Measurements from ENCODE around the gene CDH13.
A peak's percentile ranks its signal among the peaks of the same experiment; 100 is the strongest.

Gene CDH13

GRCh38 chr16:82751020-82751419 lies 124.3 kb downstream of the CDH13 start:
- DNase-seq, result no peak

- no peak for DNase-seq
Measured at GRCh38 chr16:82752172-82752571, 125.4 kb downstream of the CDH13 start.

GRCh38 chr16:82753821-82754220 lies 127.1 kb downstream of the CDH13 start:
- no peak for DNase-seq

- DNase-seq, result no peak
Measured at GRCh38 chr16:82754716-82755513, 128.1 kb downstream of the CDH13 start.

GRCh38 chr16:82755570-82756282 lies 129.0 kb downstream of the CDH13 start:
- no peak for DNase-seq

GRCh38 chr16:82756283-82756599 lies 129.5 kb downstream of the CDH13 start:
- no peak for DNase-seq

GRCh38 chr16:82758406-82758805 lies 131.6 kb downstream of the CDH13 start:
- DNase-seq, result no peak

- no peak for DNase-seq
Measured at GRCh38 chr16:82758904-82759303, 132.1 kb downstream of the CDH13 start.

- DNase-seq, result no peak
Measured at GRCh38 chr16:82761236-82761635, 134.5 kb downstream of the CDH13 start.

GRCh38 chr16:82761858-82762257 lies 135.1 kb downstream of the CDH13 start:
- peak; percentile 46 for DNase-seq

GRCh38 chr16:82763371-82763770 lies 136.6 kb downstream of the CDH13 start:
- no peak for DNase-seq

- no peak for DNase-seq
Measured at GRCh38 chr16:82767198-82767597, 140.4 kb downstream of the CDH13 start.

- DNase-seq, result no peak
Measured at GRCh38 chr16:82767808-82768207, 141.0 kb downstream of the CDH13 start.

GRCh38 chr16:82769845-82770244 lies 143.1 kb downstream of the CDH13 start:
- peak; percentile 42 for DNase-seq

GRCh38 chr16:82772215-82772614 lies 145.4 kb downstream of the CDH13 start:
- no peak for DNase-seq

GRCh38 chr16:82773018-82773417 lies 146.2 kb downstream of the CDH13 start:
- DNase-seq, result no peak

- no peak for DNase-seq
Measured at GRCh38 chr16:82776470-82777146, 149.8 kb downstream of the CDH13 start.

GRCh38 chr16:82782715-82783251 lies 156.0 kb downstream of the CDH13 start:
- peak; percentile 40 for DNase-seq

GRCh38 chr16:82783933-82784572 lies 157.3 kb downstream of the CDH13 start:
- no peak for DNase-seq

- no peak for DNase-seq
Measured at GRCh38 chr16:82784573-82784968, 157.8 kb downstream of the CDH13 start.

GRCh38 chr16:82788225-82788624 lies 161.5 kb downstream of the CDH13 start:
- no peak for DNase-seq

GRCh38 chr16:82788919-82789318 lies 162.2 kb downstream of the CDH13 start:
- DNase-seq, result no peak

GRCh38 chr16:82792693-82793092 lies 165.9 kb downstream of the CDH13 start:
- peak; percentile 35 for DNase-seq

All from NCI-H1105 treated with DMSO at 0.1 percent for 48 hours (cell line).